SJSA1 (cell line): ENCODE measurements around the gene C16orf86. TPM values are rescaled to one million over a fixed set of nuclear protein-coding genes. Genes with fewer than 3 reads are reported as not detected.
A peak's percentile ranks its signal among the peaks of the same experiment; 100 is the strongest.

Experiments used
- DNase-seq, 2 experiments: peaks; one replicate each; pipeline ENCODE4 v3.0.0-alpha.2; 2015 to 2020; ENCODE audit warnings: low spot score in 2 of 2, low read depth in 1 of 2
- H3K27ac ChIP-seq: fragments of 250-450 bp; sonication (Bioruptor Pico); 2 replicates; pipeline ENCODE4 v1.5.1; 2020; ENCODE audit warnings: mild to moderate bottlenecking, moderate library complexity
- H3K27me3 ChIP-seq: fragments of 250-450 bp; sonication (Bioruptor Pico); replicated peaks from 2 replicates; pipeline ENCODE4 v1.5.1; 2020; ENCODE audit warnings: mild to moderate bottlenecking, moderate library complexity
- H3K36me3 ChIP-seq: fragments of 250-450 bp; sonication (Bioruptor Pico); 2 replicates; pipeline ENCODE4 v1.5.1; 2020; ENCODE audit warnings: mild to moderate bottlenecking
- H3K4me1 ChIP-seq: fragments of 250-450 bp; sonication (Bioruptor Pico); replicated peaks from 2 replicates; pipeline ENCODE4 v1.6.1; 2021; ENCODE audit warnings: mild to moderate bottlenecking
- H3K4me3 ChIP-seq: fragments of 250-450 bp; sonication (Bioruptor Pico); 2 replicates; pipeline ENCODE4 v1.5.1; 2020; ENCODE audit warnings: mild to moderate bottlenecking
- H3K9me3 ChIP-seq: fragments of 250-450 bp; sonication (Bioruptor Pico); replicated peaks from 2 replicates; pipeline ENCODE4 v1.5.1; 2020; ENCODE audit warnings: mild to moderate bottlenecking
- total RNA-seq: library from RNA; depleted of rRNA; stranded (reverse); fragments of >200 nt; shearing (Covaris generic); gene quantifications from 2 replicates; pipeline ENCODE4 v1.2.3, GENCODE V29; 2014

The C16orf86 gene
- total RNA-seq, 1 experiment from 2014 or later = 0.32 TPM

- Histone ChIP-seq H3K27ac (no peak overlapping the region), H3K27me3 (no peaks in the 10 kb centered on the region), H3K36me3 (no peaks in the 10 kb centered on the region)
Observed at GRCh38 chr16:67665598-67665997, 1.0 kb upstream of the C16orf86 start.

GRCh38 chr16:67666032-67666551, 522 bp upstream of the C16orf86 start:
- no peaks in the 10 kb centered on the region for H3K36me3 ChIP-seq
- no peak for DNase-seq
- H3K4me1 ChIP-seq = peaks cover 26% of the 10 kb centered on the region
- no peaks in the 10 kb centered on the region for H3K27me3 ChIP-seq
- no peak overlapping the region for H3K27ac ChIP-seq
- H3K4me3 ChIP-seq = peak overlapping the region; percentile 47
- peaks cover 2% of the 10 kb centered on the region; the same call in 1 of the 2 replicates for H3K9me3 ChIP-seq

More at GRCh38 chr16:67665598-67665997, 1.0 kb upstream of the C16orf86 start:
- no peak for DNase-seq
- peaks cover 2% of the 10 kb centered on the region; the same call in 1 of the 2 replicates for H3K9me3 ChIP-seq
- H3K4me1 ChIP-seq = peaks cover 29% of the 10 kb centered on the region
- peak overlapping the region; percentile 47 for H3K4me3 ChIP-seq

GRCh38 chr16:67667453-67667816, 821 bp downstream of the C16orf86 start:
- Histone ChIP-seq H3K27me3 (no peaks in the 10 kb centered on the region), H3K36me3 (no peaks in the 10 kb centered on the region), H3K4me3 (no peak overlapping the region), H3K4me1 (peaks cover 25% of the 10 kb centered on the region), H3K9me3 (peaks cover 2% of the 10 kb centered on the region; the same call in 1 of the 2 replicates), H3K27ac (no peak overlapping the region)
- no peak for DNase-seq

GRCh38 chr16:67667817-67668494, 1.3 kb downstream of the C16orf86 start:
- peaks cover 2% of the 10 kb centered on the region; the same call in 1 of the 2 replicates for H3K9me3 ChIP-seq
- no peak overlapping the region for H3K4me3 ChIP-seq
- H3K27me3 ChIP-seq = no peaks in the 10 kb centered on the region
- no peaks in the 10 kb centered on the region for H3K36me3 ChIP-seq
- peak; percentile 91 to 95 for DNase-seq
- no peak overlapping the region for H3K27ac ChIP-seq
- peaks cover 25% of the 10 kb centered on the region for H3K4me1 ChIP-seq

- DNase-seq = no peak
- Histone ChIP-seq H3K36me3 (no peaks in the 10 kb centered on the region), H3K27me3 (no peaks in the 10 kb centered on the region), H3K4me3 (no peak overlapping the region), H3K9me3 (peaks cover 2% of the 10 kb centered on the region; the same call in 1 of the 2 replicates), H3K27ac (no peak overlapping the region), H3K4me1 (peaks cover 25% of the 10 kb centered on the region)
Observed at GRCh38 chr16:67668495-67669157, 2.0 kb downstream of the C16orf86 start.

- H3K27me3 ChIP-seq = no peaks in the 10 kb centered on the region
- H3K9me3 ChIP-seq = peaks cover 2% of the 10 kb centered on the region; the same call in 1 of the 2 replicates
- H3K36me3 ChIP-seq = no peaks in the 10 kb centered on the region
- H3K27ac ChIP-seq = no peak overlapping the region
- H3K4me3 ChIP-seq = no peak overlapping the region
- peaks cover 25% of the 10 kb centered on the region for H3K4me1 ChIP-seq
- DNase-seq = no peak
Observed at GRCh38 chr16:67669499-67670101, 3.0 kb downstream of the C16orf86 start.

GRCh38 chr16:67672306-67672705, 5.7 kb downstream of the C16orf86 start:
- H3K27me3 ChIP-seq = no peaks in the 10 kb centered on the region
- DNase-seq = no peak
- peaks cover 10% of the 10 kb centered on the region for H3K4me1 ChIP-seq
- no peak overlapping the region for H3K27ac ChIP-seq
- H3K9me3 ChIP-seq = no peaks in the 10 kb centered on the region
- H3K36me3 ChIP-seq = no peaks in the 10 kb centered on the region
- no peak overlapping the region for H3K4me3 ChIP-seq

GRCh38 chr16:67672739-67673662, 6.4 kb downstream of the C16orf86 start:
- Histone ChIP-seq H3K27me3 (no peaks in the 10 kb centered on the region), H3K27ac (no peak overlapping the region), H3K4me1 (peaks cover 4% of the 10 kb centered on the region; the same call in 1 of the 2 replicates), H3K36me3 (no peaks in the 10 kb centered on the region), H3K4me3 (no peak overlapping the region), H3K9me3 (no peaks in the 10 kb centered on the region)
- no peak for DNase-seq

GRCh38 chr16:67673712-67674580, 7.3 kb downstream of the C16orf86 start:
- DNase-seq = no peak
- Histone ChIP-seq H3K36me3 (no peaks in the 10 kb centered on the region), H3K27me3 (no peaks in the 10 kb centered on the region), H3K9me3 (no peaks in the 10 kb centered on the region), H3K27ac (no peak overlapping the region), H3K4me1 (no peaks in the 10 kb centered on the region), H3K4me3 (no peak overlapping the region)

- no peaks in the 10 kb centered on the region for H3K27me3 ChIP-seq
- no peaks in the 10 kb centered on the region for H3K36me3 ChIP-seq
- no peak for DNase-seq
- no peak overlapping the region for H3K27ac ChIP-seq
- no peaks in the 10 kb centered on the region for H3K9me3 ChIP-seq
- no peaks in the 10 kb centered on the region for H3K4me1 ChIP-seq
- H3K4me3 ChIP-seq = no peak overlapping the region
Observed at GRCh38 chr16:67674851-67675578, 8.4 kb downstream of the C16orf86 start.

- H3K4me3 ChIP-seq = no peak overlapping the region
- H3K27me3 ChIP-seq = no peaks in the 10 kb centered on the region
- DNase-seq = no peak
- no peaks in the 10 kb centered on the region for H3K9me3 ChIP-seq
- no peaks in the 10 kb centered on the region for H3K4me1 ChIP-seq
- no peaks in the 10 kb centered on the region for H3K36me3 ChIP-seq
- H3K27ac ChIP-seq = no peak overlapping the region
Observed at GRCh38 chr16:67675579-67675935, 8.9 kb downstream of the C16orf86 start.

- H3K4me3 ChIP-seq = no peak overlapping the region
- H3K4me1 ChIP-seq = no peaks in the 10 kb centered on the region
- H3K27me3 ChIP-seq = no peaks in the 10 kb centered on the region
- H3K36me3 ChIP-seq = no peaks in the 10 kb centered on the region
- H3K27ac ChIP-seq = no peak overlapping the region
- DNase-seq = no peak
- no peaks in the 10 kb centered on the region for H3K9me3 ChIP-seq
Observed at GRCh38 chr16:67675999-67676398, 9.4 kb downstream of the C16orf86 start.
